Measurements from ENCODE around the gene CAP1.

CAP1 gene

GRCh38 chr1:40024671-40025070 is 15.9 kb upstream of the CAP1 start:
- H3K4ac ChIP-seq (ENCODE audit: low read depth in 1 of 2, low read length in 2 of 2), result no peak overlapping the region
- H3K4me3 ChIP-seq (ENCODE audit: insufficient read depth in 1 of 2, low read depth in 1 of 2, low read length in 2 of 2), result no peak overlapping the region
- H3K4me2 ChIP-seq (ENCODE audit: low read length, poor library complexity, severe bottlenecking), result no peak overlapping the region
- H3K27ac ChIP-seq (ENCODE audit: low read length, poor library complexity, severe bottlenecking), result no peak overlapping the region
- no peak overlapping the region for H4K8ac ChIP-seq (ENCODE audit: low read length)
- H3K14ac ChIP-seq (ENCODE audit: low read length in 2 of 2), result no peak overlapping the region
- no peak overlapping the region for H4K91ac ChIP-seq (ENCODE audit: low read length)
- no peak overlapping the region for H3K18ac ChIP-seq (ENCODE audit: low read depth in 1 of 2, low read length in 2 of 2)
- H2BK12ac ChIP-seq (ENCODE audit: low read length in 2 of 2), result no peak overlapping the region
- peaks cover 10% of the 10 kb centered on the region for H3K9me3 ChIP-seq (ENCODE audit: control insufficient read depth, low read length)
- peaks cover 0 to 11% of the 10 kb centered on the region in 2 experiments for H3K27me3 ChIP-seq (ENCODE audit: control insufficient read depth in 1 of 2, insufficient read depth in 1 of 2, low read length in 2 of 2)
- H2AK5ac ChIP-seq (ENCODE audit: low read length, severe bottlenecking), result no peak overlapping the region
- no peak overlapping the region for H2BK15ac ChIP-seq (ENCODE audit: low read depth, poor library complexity, severe bottlenecking)
- no peak overlapping the region for H2BK120ac ChIP-seq (ENCODE audit: low read depth, low read length)
- no peaks in the 10 kb centered on the region for H3K4me1 ChIP-seq (ENCODE audit: control insufficient read depth, insufficient read depth, low read depth, low read length)
- H3K79me1 ChIP-seq (replicated peaks; ENCODE audit: low read length, poor library complexity, severe bottlenecking), result no peaks in the 10 kb centered on the region
- no peak overlapping the region for H2BK5ac ChIP-seq (ENCODE audit: low read depth, low read length, poor library complexity, severe bottlenecking)
- H3K23ac ChIP-seq (ENCODE audit: low read length in 2 of 2), result no peak overlapping the region
- DNase-seq, result no peak
- no peaks in the 10 kb centered on the region for H3K36me3 ChIP-seq (ENCODE audit: control insufficient read depth in 1 of 2, insufficient read depth in 2 of 2, low read depth in 1 of 2, low read length in 2 of 2)
- WGBS, result no CpG with 5 or more reads among the region's 2 CpGs
- H3K9ac ChIP-seq (ENCODE audit: low read length), result no peak overlapping the region
- no peak overlapping the region for H2AFZ ChIP-seq (ENCODE audit: low read depth, low read length)

DNA sequence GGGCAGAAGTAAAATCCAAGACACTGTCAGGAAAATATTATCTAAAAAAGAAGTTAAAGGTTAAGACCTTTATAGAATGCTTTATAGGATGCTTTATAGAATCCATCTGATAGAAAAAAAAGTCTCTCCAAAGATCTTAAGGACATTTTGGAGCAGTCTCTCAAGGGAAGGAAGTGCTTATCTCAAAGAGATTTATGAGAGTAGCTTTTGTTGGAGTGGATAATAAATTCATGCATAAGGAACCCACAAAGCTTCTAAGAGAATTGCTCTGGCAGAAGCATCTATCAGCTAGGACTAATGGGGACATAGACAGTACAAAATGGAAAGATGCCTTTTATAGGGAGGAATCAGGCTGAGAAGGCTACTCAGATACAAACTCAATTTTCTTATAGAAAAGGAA is 12.9 kb upstream of the CAP1 start:
- Histone ChIP-seq H2BK120ac (ENCODE audit: low read depth, low read length) (no peak overlapping the region), H2AFZ (ENCODE audit: low read depth, low read length) (no peak overlapping the region), H2AK5ac (ENCODE audit: low read length, severe bottlenecking) (no peak overlapping the region)

GRCh38 chr1:40029608-40030007 is 10.9 kb upstream of the CAP1 start:
- no peak for DNase-seq
- no peak overlapping the region for H2AFZ ChIP-seq (ENCODE audit: low read depth, low read length)

More for the DNA sequence above, 12.9 kb upstream of the CAP1 start:
- Histone ChIP-seq H2BK15ac (ENCODE audit: low read depth, poor library complexity, severe bottlenecking) (no peak overlapping the region), H3K27me3 (ENCODE audit: control insufficient read depth in 1 of 2, insufficient read depth in 1 of 2, low read length in 2 of 2) (peaks cover 0 to 14% of the 10 kb centered on the region in 2 experiments), H3K9ac (ENCODE audit: low read length) (no peak overlapping the region), H3K79me1 (replicated peaks; ENCODE audit: low read length, poor library complexity, severe bottlenecking) (no peaks in the 10 kb centered on the region), H3K9me3 (ENCODE audit: control insufficient read depth, low read length) (peaks cover 10% of the 10 kb centered on the region), H4K91ac (ENCODE audit: low read length) (no peak overlapping the region), H2BK5ac (ENCODE audit: low read depth, low read length, poor library complexity, severe bottlenecking) (no peak overlapping the region), H3K4ac (ENCODE audit: low read depth in 1 of 2, low read length in 2 of 2) (no peak overlapping the region), H3K36me3 (ENCODE audit: control insufficient read depth in 1 of 2, insufficient read depth in 2 of 2, low read depth in 1 of 2, low read length in 2 of 2) (no peaks in the 10 kb centered on the region), H3K18ac (ENCODE audit: low read depth in 1 of 2, low read length in 2 of 2) (no peak overlapping the region), H2BK12ac (ENCODE audit: low read length in 2 of 2) (no peak overlapping the region), H3K4me2 (ENCODE audit: low read length, poor library complexity, severe bottlenecking) (no peak overlapping the region), H3K4me3 (ENCODE audit: insufficient read depth in 1 of 2, low read depth in 1 of 2, low read length in 2 of 2) (no peak overlapping the region), H3K23ac (ENCODE audit: low read length in 2 of 2) (no peak overlapping the region), H4K8ac (ENCODE audit: low read length) (no peak overlapping the region), H3K4me1 (ENCODE audit: control insufficient read depth, insufficient read depth, low read depth, low read length) (no peaks in the 10 kb centered on the region), H3K27ac (ENCODE audit: low read length, poor library complexity, severe bottlenecking) (no peak overlapping the region), H3K14ac (ENCODE audit: low read length in 2 of 2) (no peak overlapping the region)
- no peak for DNase-seq

GRCh38 chr1:40030528-40031135 is 9.9 kb upstream of the CAP1 start:
- no peaks in the 10 kb centered on the region for H3K36me3 ChIP-seq (ENCODE audit: control insufficient read depth in 1 of 2, insufficient read depth in 2 of 2, low read depth in 1 of 2, low read length in 2 of 2)
- H3K9me3 ChIP-seq (ENCODE audit: control insufficient read depth, low read length), result peaks cover 4% of the 10 kb centered on the region
- no peak overlapping the region for H3K14ac ChIP-seq (ENCODE audit: low read length in 2 of 2)
- H3K4me1 ChIP-seq (ENCODE audit: control insufficient read depth, insufficient read depth, low read depth, low read length), result no peaks in the 10 kb centered on the region
- H4K91ac ChIP-seq (ENCODE audit: low read length), result no peak overlapping the region
- no peak overlapping the region for H3K27ac ChIP-seq (ENCODE audit: low read length, poor library complexity, severe bottlenecking)
- no peak for DNase-seq
- H3K4me2 ChIP-seq (ENCODE audit: low read length, poor library complexity, severe bottlenecking), result no peak overlapping the region
- no peaks in the 10 kb centered on the region for H3K79me1 ChIP-seq (replicated peaks; ENCODE audit: low read length, poor library complexity, severe bottlenecking)
- WGBS, result 92% methylated on average over 2 of the region's 3 CpGs
- H2AK5ac ChIP-seq (ENCODE audit: low read length, severe bottlenecking), result no peak overlapping the region
- H3K27me3 ChIP-seq (ENCODE audit: control insufficient read depth in 1 of 2, insufficient read depth in 1 of 2, low read length in 2 of 2), result peaks cover 0 to 14% of the 10 kb centered on the region in 2 experiments
- no peak overlapping the region for H3K18ac ChIP-seq (ENCODE audit: low read depth in 1 of 2, low read length in 2 of 2)
- H4K8ac ChIP-seq (ENCODE audit: low read length), result no peak overlapping the region
- H3K4me3 ChIP-seq (ENCODE audit: insufficient read depth in 1 of 2, low read depth in 1 of 2, low read length in 2 of 2), result no peak overlapping the region
- no peak overlapping the region for H3K4ac ChIP-seq (ENCODE audit: low read depth in 1 of 2, low read length in 2 of 2)
- H2BK15ac ChIP-seq (ENCODE audit: low read depth, poor library complexity, severe bottlenecking), result no peak overlapping the region
- H2BK12ac ChIP-seq (ENCODE audit: low read length in 2 of 2), result no peak overlapping the region
- H3K9ac ChIP-seq (ENCODE audit: low read length), result no peak overlapping the region
- no peak overlapping the region for H2BK120ac ChIP-seq (ENCODE audit: low read depth, low read length)
- H3K23ac ChIP-seq (ENCODE audit: low read length in 2 of 2), result no peak overlapping the region
- no peak overlapping the region for H2BK5ac ChIP-seq (ENCODE audit: low read depth, low read length, poor library complexity, severe bottlenecking)
- H2AFZ ChIP-seq (ENCODE audit: low read depth, low read length), result no peak overlapping the region

More at GRCh38 chr1:40029608-40030007, 10.9 kb upstream of the CAP1 start:
- Histone ChIP-seq H3K4me3 (ENCODE audit: insufficient read depth in 1 of 2, low read depth in 1 of 2, low read length in 2 of 2) (no peak overlapping the region), H3K18ac (ENCODE audit: low read depth in 1 of 2, low read length in 2 of 2) (no peak overlapping the region), H2BK5ac (ENCODE audit: low read depth, low read length, poor library complexity, severe bottlenecking) (no peak overlapping the region), H4K91ac (ENCODE audit: low read length) (no peak overlapping the region), H3K4me2 (ENCODE audit: low read length, poor library complexity, severe bottlenecking) (no peak overlapping the region), H3K4ac (ENCODE audit: low read depth in 1 of 2, low read length in 2 of 2) (no peak overlapping the region), H3K4me1 (ENCODE audit: control insufficient read depth, insufficient read depth, low read depth, low read length) (no peaks in the 10 kb centered on the region), H3K36me3 (ENCODE audit: control insufficient read depth in 1 of 2, insufficient read depth in 2 of 2, low read depth in 1 of 2, low read length in 2 of 2) (no peaks in the 10 kb centered on the region), H3K23ac (ENCODE audit: low read length in 2 of 2) (no peak overlapping the region), H3K27me3 (ENCODE audit: control insufficient read depth in 1 of 2, insufficient read depth in 1 of 2, low read length in 2 of 2) (peaks cover 0 to 14% of the 10 kb centered on the region in 2 experiments), H3K14ac (ENCODE audit: low read length in 2 of 2) (no peak overlapping the region), H2BK15ac (ENCODE audit: low read depth, poor library complexity, severe bottlenecking) (no peak overlapping the region), H2BK12ac (ENCODE audit: low read length in 2 of 2) (no peak overlapping the region), H3K9me3 (ENCODE audit: control insufficient read depth, low read length) (peaks cover 4% of the 10 kb centered on the region), H3K79me1 (replicated peaks; ENCODE audit: low read length, poor library complexity, severe bottlenecking) (no peaks in the 10 kb centered on the region), H3K9ac (ENCODE audit: low read length) (no peak overlapping the region), H3K27ac (ENCODE audit: low read length, poor library complexity, severe bottlenecking) (no peak overlapping the region), H4K8ac (ENCODE audit: low read length) (no peak overlapping the region), H2BK120ac (ENCODE audit: low read depth, low read length) (no peak overlapping the region), H2AK5ac (ENCODE audit: low read length, severe bottlenecking) (no peak overlapping the region)
- 90% methylated on average over 3 of the region's 3 CpGs for WGBS
